HepG2 (cell line): ENCODE measurements around the gene PBOV1. TPM values are rescaled to one million over a fixed set of nuclear protein-coding genes. Genes with fewer than 3 reads are reported as not detected.

Experiments
- ATAC-seq: fragments of 200-7000 bp; cut with Tn5 transposase; 3 replicates; pipeline ENCODE4 v1.9.1; 2020; ENCODE audit warnings: mild to moderate bottlenecking, moderate library complexity
- BruUV-seq: library from RNA; stranded (reverse); fragments of 400-500 nt; replicated peaks from 2 replicates; lab custom pipeline; 2021; lab: Mats Ljungman, UMichigan
- CTCF ChIA-PET: fragments of 300-600 bp; formaldehyde crosslinking; extraction: SDS; loops from one replicate; lab custom pipeline; 2021; ENCODE audit warnings: low total read pairs, inconsistent platforms, low intra/inter-chr PET ratio; lab: Yijun Ruan, JAX
- POLR2A ChIA-PET: fragments of 350-600 bp; sonication (Branson Sonifier 250); formaldehyde crosslinking; loops from one replicate; lab custom pipeline; 2020; ENCODE audit warnings: antibody characterized with exemption, inconsistent platforms; lab: Yijun Ruan, JAX
- DNase-seq: peaks from one replicate; pipeline ENCODE4 v3.0.0-alpha.2; 2015; ENCODE audit warnings: low spot score
- FAIRE-seq: peaks from 3 replicates; lab custom pipeline; 2011; peaks lifted over from hg19 to GRCh38; lab: Jason Lieb, UNC
- H2AFZ ChIP-seq: one replicate; pipeline ENCODE4 v1.6.1; 2011; ENCODE audit warnings: low read length, inconsistent platforms
- H3K27ac ChIP-seq: fragments of 300-600 bp; 3 replicates; pipeline ENCODE4 v1.8.0; 2011; ENCODE audit warnings: mixed run types, mild to moderate bottlenecking, mixed read lengths, low read length, inconsistent platforms; ENCODE audit not compliant: insufficient read depth; ENCODE audit errors: extremely low read length
- H3K27me3 ChIP-seq, 2 experiments: fragments of 200-600 bp in 1 of 2; 2 replicates in 1 of 2; 3 replicates in 1 of 2; pipeline versions ENCODE4 v1.6.0 to v1.8.0; 2011; ENCODE audit warnings: low read length in 2 of 2, mild to moderate bottlenecking in 2 of 2, moderate library complexity in 2 of 2, inconsistent platforms in 1 of 2; ENCODE audit not compliant: insufficient read depth in 2 of 2, control insufficient read depth in 1 of 2
- H3K36me3 ChIP-seq, 2 experiments: fragments of 200-600 bp in 1 of 2; replicated peaks in 1 of 2; 2 replicates in 1 of 2; 3 replicates in 1 of 2; pipeline versions ENCODE4 v1.5.1 to v1.8.0; 2011; ENCODE audit warnings: low read length in 2 of 2, inconsistent platforms in 1 of 2; ENCODE audit not compliant: insufficient read depth in 2 of 2, control insufficient read depth in 1 of 2
- H3K4me1 ChIP-seq: 2 replicates; pipeline ENCODE4 v1.5.1; 2012; ENCODE audit warnings: low read length, inconsistent platforms; ENCODE audit not compliant: insufficient read depth
- H3K4me2 ChIP-seq: 2 replicates; pipeline ENCODE4 v1.6.0; 2011; ENCODE audit warnings: low read depth, low read length, inconsistent platforms
- H3K4me3 ChIP-seq, 3 experiments: fragments of 200-600 bp in 1 of 3; sonication (generic), shearing (Covaris generic) in 1 of 3; replicated peaks in 1 of 3; 2 replicates each; pipeline ENCODE4 v1.5.1; 2011 to 2016; ENCODE audit warnings: low read length in 3 of 3, inconsistent platforms in 2 of 3, low read depth in 2 of 3, mild to moderate bottlenecking in 2 of 3, control low read depth in 1 of 3, mixed read lengths in 1 of 3; ENCODE audit not compliant: insufficient read depth in 1 of 3
- H3K79me2 ChIP-seq: one replicate; pipeline ENCODE4 v1.6.1; 2011; ENCODE audit warnings: low read length, inconsistent platforms; ENCODE audit not compliant: insufficient read depth
- H3K9ac ChIP-seq: 2 replicates; pipeline ENCODE4 v1.6.0; 2011; ENCODE audit warnings: mild to moderate bottlenecking, low read depth, low read length, inconsistent platforms; ENCODE audit not compliant: insufficient read depth
- H3K9me3 ChIP-seq: 2 replicates; pipeline ENCODE4 v1.5.1; 2012; ENCODE audit warnings: mild to moderate bottlenecking, low read length
- H4K20me1 ChIP-seq: 2 replicates; pipeline ENCODE4 v1.6.0; 2011; ENCODE audit warnings: inconsistent platforms, mild to moderate bottlenecking, low read length, moderate library complexity; ENCODE audit not compliant: insufficient read depth
- ZFP62 ChIP-seq: sonication (generic); formaldehyde crosslinking; IDR thresholded peaks from 2 replicates; pipeline ENCODE4 v1.4.0; 2020; ENCODE audit warnings: missing genetic modification reagents
- in situ Hi-C: cut with HindIII; loops from 2 replicates; pipeline ENCODE4 v1.10.0; 2017; ENCODE audit warnings: low pct_unique_long_range_greater_than_20kb; ENCODE audit not compliant: extremely low pct_ligation_motif_present
- intact Hi-C: fragments of 100-400 bp; cut with micrococcal nuclease; formaldehyde crosslinking; loops from one replicate; pipeline ENCODE4 v1.10.0; 2022; ENCODE audit not compliant: unreplicated experiment
- polyA plus RNA-seq, 8 experiments: library from polyadenylated mRNA; depleted of rRNA in 3 of 8; stranded (reverse) in 7 of 8; unstranded in 1 of 8; fragments of >200 nt; fragmentation: Illumina TruSeq in 4 of 8; extraction: Trizol in 4 of 8; gene quantifications; 2 replicates each; pipeline versions ENCODE4 v1.2.1 to v1.2.3, GENCODE V29; 2011 to 2016; ENCODE audit warnings: low read depth in 4 of 8, missing spikeins in 1 of 8, mixed read lengths in 1 of 8; ENCODE audit not compliant: insufficient read depth in 1 of 8
- total RNA-seq, 5 experiments: library from RNA; depleted of rRNA; stranded (reverse); fragments of >200 nt; fragmentation: Illumina TruSeq; extraction: Trizol; gene quantifications; 2 replicates each; pipeline ENCODE4 v1.2.3, GENCODE V29; 2016; ENCODE audit warnings: low read depth in 1 of 5
- TF ChIP-seq, protein P1 (sequence below), 2 experiments: fragments of 450-650 bp in 1 of 2; sonication (generic) in 1 of 2; formaldehyde crosslinking in 1 of 2; IDR thresholded peaks; 2 replicates each; pipeline versions ENCODE4 v1.6.1 to v1.8.0; 2016 to 2022; ENCODE audit warnings: antibody characterized with exemption in 1 of 2, mild to moderate bottlenecking in 1 of 2, missing genetic modification reagents in 1 of 2

The PBOV1 gene
- total and polyA plus RNA-seq, 2 of the 13 experiments (the other 11 are each of a cell fraction or from before 2014, with no cell fraction given) = not detected

DNA sequence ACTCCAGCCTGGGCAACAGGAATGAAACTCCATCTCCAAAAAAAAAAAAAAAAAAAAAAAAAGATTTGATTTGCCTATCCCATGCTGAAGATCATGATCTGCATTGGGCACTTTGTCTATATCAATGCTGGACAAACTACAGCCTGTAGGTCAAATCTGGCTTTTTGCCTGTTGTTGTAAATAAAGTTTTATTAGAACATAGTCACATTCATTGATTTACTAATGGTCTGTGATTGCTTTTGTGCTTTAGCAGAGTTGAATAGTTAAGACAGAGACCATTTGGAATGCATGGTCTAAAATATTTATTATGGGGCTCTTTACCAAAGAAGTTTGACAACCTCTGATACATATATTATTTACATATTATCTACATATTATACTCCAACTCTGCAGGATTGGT is 14.0 kb downstream of the PBOV1 start:
- ChIA-PET POLR2A (no interaction called here), CTCF (no interaction called here)
- DNase-seq (no peak), ATAC-seq (no peak)
- no TSS peak for BruUV-seq
- H3K36me3 ChIP-seq = no peaks in the 10 kb centered on the region
- H3K27ac ChIP-seq = no peak overlapping the region
- H3K4me2 ChIP-seq = no peak overlapping the region
- no peaks in the 10 kb centered on the region for H3K79me2 ChIP-seq
- TF ChIP-seq, protein P1, sequence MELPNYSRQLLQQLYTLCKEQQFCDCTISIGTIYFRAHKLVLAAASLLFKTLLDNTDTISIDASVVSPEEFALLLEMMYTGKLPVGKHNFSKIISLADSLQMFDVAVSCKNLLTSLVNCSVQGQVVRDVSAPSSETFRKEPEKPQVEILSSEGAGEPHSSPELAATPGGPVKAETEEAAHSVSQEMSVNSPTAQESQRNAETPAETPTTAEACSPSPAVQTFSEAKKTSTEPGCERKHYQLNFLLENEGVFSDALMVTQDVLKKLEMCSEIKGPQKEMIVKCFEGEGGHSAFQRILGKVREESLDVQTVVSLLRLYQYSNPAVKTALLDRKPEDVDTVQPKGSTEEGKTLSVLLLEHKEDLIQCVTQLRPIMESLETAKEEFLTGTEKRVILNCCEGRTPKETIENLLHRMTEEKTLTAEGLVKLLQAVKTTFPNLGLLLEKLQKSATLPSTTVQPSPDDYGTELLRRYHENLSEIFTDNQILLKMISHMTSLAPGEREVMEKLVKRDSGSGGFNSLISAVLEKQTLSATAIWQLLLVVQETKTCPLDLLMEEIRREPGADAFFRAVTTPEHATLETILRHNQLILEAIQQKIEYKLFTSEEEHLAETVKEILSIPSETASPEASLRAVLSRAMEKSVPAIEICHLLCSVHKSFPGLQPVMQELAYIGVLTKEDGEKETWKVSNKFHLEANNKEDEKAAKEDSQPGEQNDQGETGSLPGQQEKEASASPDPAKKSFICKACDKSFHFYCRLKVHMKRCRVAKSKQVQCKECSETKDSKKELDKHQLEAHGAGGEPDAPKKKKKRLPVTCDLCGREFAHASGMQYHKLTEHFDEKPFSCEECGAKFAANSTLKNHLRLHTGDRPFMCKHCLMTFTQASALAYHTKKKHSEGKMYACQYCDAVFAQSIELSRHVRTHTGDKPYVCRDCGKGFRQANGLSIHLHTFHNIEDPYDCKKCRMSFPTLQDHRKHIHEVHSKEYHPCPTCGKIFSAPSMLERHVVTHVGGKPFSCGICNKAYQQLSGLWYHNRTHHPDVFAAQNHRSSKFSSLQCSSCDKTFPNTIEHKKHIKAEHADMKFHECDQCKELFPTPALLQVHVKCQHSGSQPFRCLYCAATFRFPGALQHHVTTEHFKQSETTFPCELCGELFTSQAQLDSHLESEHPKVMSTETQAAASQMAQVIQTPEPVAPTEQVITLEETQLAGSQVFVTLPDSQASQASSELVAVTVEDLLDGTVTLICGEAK (IDR thresholded peaks at IDR 0.05) = peak; percentile 60
- TF ChIP-seq, protein P1 (CRISPR knock-in tag; IDR thresholded peaks at IDR 0.05) = peak; percentile 79; the same call in 1 of the 2 replicates
- no peak for TF ChIP-seq ZFP62 (CRISPR knock-in tag)
- TF ChIP-seq, all 625 proteins: peak for 1
- Histone ChIP-seq H4K20me1 (no peaks in the 10 kb centered on the region), H3K9ac (no peak overlapping the region), H3K4me1 (peaks cover 15% of the 10 kb centered on the region), H3K27me3 (no peaks in the 10 kb centered on the region), H3K9me3 (no peaks in the 10 kb centered on the region), H3K4me3 (no peak overlapping the region), H2AFZ (no peak overlapping the region)
- intact Hi-C loops = no loop called here
- FAIRE-seq = no peak
- in situ Hi-C loops = no loop called here
